K562 (cell line): ENCODE data around the gene TRPV6. TPM values are rescaled to one million over a fixed set of nuclear protein-coding genes. Genes with fewer than 3 reads are reported as not detected.

Experiments used
- ARID4B ChIP-seq: sonication (generic); formaldehyde crosslinking; IDR thresholded peaks from 2 replicates; pipeline ENCODE4 v1.8.0; 2022; ENCODE audit warnings: mild to moderate bottlenecking, missing genetic modification reagents
- CCAR2 ChIP-seq: fragments of 200-400 bp; formaldehyde crosslinking; IDR thresholded peaks from 2 replicates; pipeline ENCODE4 v1.6.1; 2017; ENCODE audit warnings: mild to moderate bottlenecking, low read depth, low read length
- CUX1 ChIP-seq: fragments of 200-800 bp; sonication (Bioruptor generic); IDR thresholded peaks from 2 replicates; pipeline ENCODE4 v1.6.1; 2016; ENCODE audit warnings: missing genetic modification characterization, missing compliant biosample characterization
- ELK1 ChIP-seq: sonication (generic); formaldehyde crosslinking; IDR thresholded peaks from 2 replicates; pipeline ENCODE4 v1.8.1; 2022; ENCODE audit warnings: missing genetic modification reagents
- FOSL1 ChIP-seq: fragments of 200-800 bp; sonication (Bioruptor generic); conservative IDR thresholded peaks from 2 replicates; pipeline ENCODE4 v1.6.1; 2016; ENCODE audit warnings: missing genetic modification characterization, missing compliant biosample characterization
- HES1 ChIP-seq: fragments of 450-650 bp; IDR thresholded peaks from 2 replicates; pipeline ENCODE4 v1.6.1; 2016; ENCODE audit warnings: low read depth, mild to moderate bottlenecking, moderate library complexity
- ZC3H4 ChIP-seq: sonication (generic); formaldehyde crosslinking; IDR thresholded peaks from 2 replicates; pipeline ENCODE4 v1.9.0; 2021; ENCODE audit warnings: missing genetic modification reagents, borderline replicate concordance
- ZNF3 ChIP-seq: fragments of 250-450 bp; sonication (Bioruptor Pico); IDR thresholded peaks from 2 replicates; pipeline ENCODE4 v1.5.0; 2021; ENCODE audit warnings: mild to moderate bottlenecking, moderate library complexity
- ZNF551 ChIP-seq: fragments of 250-450 bp; sonication (Bioruptor Pico); IDR thresholded peaks from 2 replicates; pipeline ENCODE4 v1.5.0; 2021; ENCODE audit warnings: mild to moderate bottlenecking, moderate library complexity
- ZNF717 ChIP-seq: fragments of 250-450 bp; sonication (Bioruptor Pico); IDR thresholded peaks from 2 replicates; pipeline ENCODE4 v1.5.0; 2021
- polyA plus RNA-seq, 8 experiments: library from polyadenylated mRNA; depleted of rRNA in 4 of 8; stranded (reverse) in 5 of 8; unstranded in 3 of 8; fragments of >200 nt; fragmentation: Nextera tagmentation in 2 of 8; fragmentation: Illumina TruSeq in 1 of 8; extraction: Ambion mirVana in 2 of 8; extraction: Trizol in 1 of 8; gene quantifications; 2 replicates each; pipeline versions ENCODE4 v1.2.1 to v1.2.3, GENCODE V29; 2011 to 2014; ENCODE audit warnings: inconsistent platforms in 1 of 8, missing spikeins in 1 of 8
- total RNA-seq, 7 experiments: library from RNA; depleted of rRNA in 6 of 7; stranded (reverse); fragments of >200 nt in 6 of 7; fragmentation: Illumina TruSeq in 2 of 7; extraction: Trizol in 2 of 7; gene quantifications; 2 replicates each; pipeline versions ENCODE4 v1.2.1 to v1.2.3, GENCODE V29; 2011 to 2021; ENCODE audit warnings: low replicate concordance in 1 of 7
- TF ChIP-seq, protein P1 (sequence below): sonication (generic); formaldehyde crosslinking; IDR thresholded peaks from 2 replicates; pipeline ENCODE4 v1.8.0; 2022; ENCODE audit warnings: mild to moderate bottlenecking, missing genetic modification reagents
- TF ChIP-seq, protein P2 (sequence below): sonication (generic); formaldehyde crosslinking; IDR thresholded peaks from 2 replicates; pipeline ENCODE4 v1.9.0; 2022; ENCODE audit warnings: mild to moderate bottlenecking, missing genetic modification reagents

The TRPV6 gene
- total and polyA plus RNA-seq, 9 of the 15 experiments (the other 6 are each of a cell fraction or from before 2014, with no cell fraction given) = 0.04 to 0.36 (median 0.11) TPM

GRCh38 chr7:142855114-142855743 is 30.3 kb downstream of the TRPV6 start (continued):
- no peak; the same call in 1 of the 2 replicates for TF ChIP-seq ARID4B (CRISPR knock-in tag)
- no peak for TF ChIP-seq ZNF551 (CRISPR knock-in tag)
- no peak for TF ChIP-seq CCAR2
- TF ChIP-seq ZNF3 (CRISPR knock-in tag) = no peak
- TF ChIP-seq CUX1 (CRISPR knock-in tag) = no peak
- no peak for TF ChIP-seq ZNF717 (CRISPR knock-in tag)
- no peak for TF ChIP-seq ELK1 (CRISPR knock-in tag)
- TF ChIP-seq HES1 = no peak
- TF ChIP-seq ZC3H4 = peak; percentile 20; the same call in 1 of the 2 replicates
- TF ChIP-seq, protein P1, sequence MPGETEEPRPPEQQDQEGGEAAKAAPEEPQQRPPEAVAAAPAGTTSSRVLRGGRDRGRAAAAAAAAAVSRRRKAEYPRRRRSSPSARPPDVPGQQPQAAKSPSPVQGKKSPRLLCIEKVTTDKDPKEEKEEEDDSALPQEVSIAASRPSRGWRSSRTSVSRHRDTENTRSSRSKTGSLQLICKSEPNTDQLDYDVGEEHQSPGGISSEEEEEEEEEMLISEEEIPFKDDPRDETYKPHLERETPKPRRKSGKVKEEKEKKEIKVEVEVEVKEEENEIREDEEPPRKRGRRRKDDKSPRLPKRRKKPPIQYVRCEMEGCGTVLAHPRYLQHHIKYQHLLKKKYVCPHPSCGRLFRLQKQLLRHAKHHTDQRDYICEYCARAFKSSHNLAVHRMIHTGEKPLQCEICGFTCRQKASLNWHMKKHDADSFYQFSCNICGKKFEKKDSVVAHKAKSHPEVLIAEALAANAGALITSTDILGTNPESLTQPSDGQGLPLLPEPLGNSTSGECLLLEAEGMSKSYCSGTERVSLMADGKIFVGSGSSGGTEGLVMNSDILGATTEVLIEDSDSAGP = no peak
- TF ChIP-seq, protein P2, sequence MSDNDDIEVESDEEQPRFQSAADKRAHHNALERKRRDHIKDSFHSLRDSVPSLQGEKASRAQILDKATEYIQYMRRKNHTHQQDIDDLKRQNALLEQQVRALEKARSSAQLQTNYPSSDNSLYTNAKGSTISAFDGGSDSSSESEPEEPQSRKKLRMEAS = peak; percentile 28; the same call in 1 of the 2 replicates
- no peak for TF ChIP-seq FOSL1 (tag)
